Omental fat pad (tissue), 4 donors: ENCODE results near the gene TMLHE. TPM values are rescaled to one million over a fixed set of nuclear protein-coding genes. Genes with fewer than 3 reads are reported as not detected.
"Not testable (repeated sequence)": the region's sequence is repeated elsewhere in the genome, so short reads cannot be mapped to it uniquely, and the experiment has no call there.

ENCODE experiments used
- ATAC-seq: fragments of 150-250 bp; one replicate; pipeline ENCODE4 v1.9.1; 2016; ENCODE audit warnings: mild to moderate bottlenecking, moderate library complexity; ENCODE audit not compliant: low FRiP score
- DNase-seq: peaks from one replicate; pipeline ENCODE4 v3.0.0-alpha.2; 2019; ENCODE audit warnings: low spot score
- CTCF ChIP-seq, 3 donors: fragments of 450-650 bp; IDR thresholded peaks; one replicate each; pipeline ENCODE4 v1.5.1; 2016 to 2017; ENCODE audit warnings: antibody characterized with exemption in 3 of 3, mild to moderate bottlenecking in 3 of 3, moderate library complexity in 2 of 3
- total RNA-seq, 4 donors: library from RNA; depleted of rRNA; stranded (reverse); fragments of >200 nt; gene quantifications; one replicate each; pipeline ENCODE4 v1.1.0, GENCODE V29; 2016

TMLHE gene
- total RNA-seq, 4 donors from 2014 or later: 14.1 to 22.7 (median 16.2) TPM

- no peak for TF ChIP-seq CTCF (IDR thresholded peaks at IDR 0.05)
- no peak for DNase-seq
- no peak for ATAC-seq
Measured at GRCh38 chrX:155632431-155633100, 19.8 kb upstream of the TMLHE start.

GRCh38 chrX:155620110-155620509 lies 7.4 kb upstream of the TMLHE start:
- ATAC-seq, DNase-seq: not testable (repeated sequence)

- no peak for DNase-seq
- no peak for TF ChIP-seq CTCF (IDR thresholded peaks at IDR 0.05)
- no peak for ATAC-seq
Measured at GRCh38 chrX:155615938-155616337, 3.2 kb upstream of the TMLHE start.

GRCh38 chrX:155613927-155614559 lies 1.3 kb upstream of the TMLHE start:
- no peak for ATAC-seq
- no peak for DNase-seq
- TF ChIP-seq CTCF (IDR thresholded peaks at IDR 0.05): no peak

- ATAC-seq: no peak
- no peak for TF ChIP-seq CTCF (IDR thresholded peaks at IDR 0.05)
- no peak for DNase-seq
Measured at GRCh38 chrX:155611302-155611701, 1.4 kb downstream of the TMLHE start.

- DNase-seq (no peak), ATAC-seq (no peak)
- no peak for TF ChIP-seq CTCF (IDR thresholded peaks at IDR 0.05)
Measured at GRCh38 chrX:155592981-155593380, 19.8 kb downstream of the TMLHE start.

GRCh38 chrX:155592331-155592730 lies 20.4 kb downstream of the TMLHE start:
- ATAC-seq (no peak), DNase-seq (no peak)

More at GRCh38 chrX:155592331-155592730, 20.4 kb downstream of the TMLHE start:
- no peak for TF ChIP-seq CTCF (IDR thresholded peaks at IDR 0.05)
